GM23248 (cell line): ENCODE data around the gene GSTM4. TPM values are rescaled to one million over a fixed set of nuclear protein-coding genes. Genes with fewer than 3 reads are reported as not detected.
"Not testable (repeated sequence)": the region's sequence is repeated elsewhere in the genome, so short reads cannot be mapped to it uniquely, and the experiment has no call there.

Experiments
- DNase-seq: peaks from one replicate; pipeline ENCODE4 v3.0.0-alpha.2; 2015
- H2AFZ ChIP-seq: fragments of 200-600 bp; sonication (generic); 2 replicates; pipeline ENCODE4 v1.6.1; 2016; ENCODE audit warnings: antibody characterized with exemption
- H3F3A ChIP-seq: fragments of 200-600 bp; sonication (generic); 2 replicates; pipeline ENCODE4 v1.6.1; 2016; ENCODE audit warnings: mild to moderate bottlenecking, antibody characterized with exemption, mixed run types; ENCODE audit not compliant: insufficient read depth
- H3K27ac ChIP-seq: fragments of 200-600 bp; sonication (generic); 2 replicates; pipeline ENCODE4 v1.5.1; 2016; ENCODE audit warnings: mild to moderate bottlenecking
- H3K27me3 ChIP-seq: fragments of 200-600 bp; sonication (generic); replicated peaks from 2 replicates; pipeline ENCODE4 v1.6.1; 2016; ENCODE audit warnings: mild to moderate bottlenecking; ENCODE audit not compliant: insufficient read depth
- H3K36me3 ChIP-seq: fragments of 200-600 bp; sonication (generic); 2 replicates; pipeline ENCODE4 v1.6.1; 2016; ENCODE audit warnings: low read depth, mild to moderate bottlenecking
- H3K4me1 ChIP-seq: fragments of 200-600 bp; sonication (generic); 2 replicates; pipeline ENCODE4 v1.6.1; 2016; ENCODE audit warnings: mild to moderate bottlenecking; ENCODE audit not compliant: insufficient read depth
- H3K4me2 ChIP-seq: fragments of 200-600 bp; sonication (generic); one replicate; pipeline ENCODE4 v1.6.1; 2016; ENCODE audit warnings: mild to moderate bottlenecking; ENCODE audit not compliant: unreplicated experiment
- H3K4me3 ChIP-seq: fragments of 200-600 bp; sonication (generic); 2 replicates; pipeline ENCODE4 v1.5.1; 2016; ENCODE audit warnings: mild to moderate bottlenecking
- H3K79me2 ChIP-seq: fragments of 200-600 bp; sonication (generic); 2 replicates; pipeline ENCODE4 v1.6.1; 2016; ENCODE audit warnings: mild to moderate bottlenecking; ENCODE audit not compliant: insufficient read depth
- H3K9ac ChIP-seq: fragments of 200-600 bp; sonication (generic); 2 replicates; pipeline ENCODE4 v1.6.1; 2016; ENCODE audit warnings: mild to moderate bottlenecking
- H3K9me2 ChIP-seq: fragments of 200-600 bp; sonication (generic); 2 replicates; pipeline ENCODE4 v1.6.1; 2016; ENCODE audit warnings: mixed run types, mild to moderate bottlenecking, moderate library complexity; ENCODE audit not compliant: insufficient read depth
- H3K9me3 ChIP-seq: fragments of 200-600 bp; sonication (generic); one replicate; pipeline ENCODE4 v1.6.1; 2017; ENCODE audit warnings: low read depth
- H4K20me1 ChIP-seq: fragments of 200-600 bp; sonication (generic); 2 replicates; pipeline ENCODE4 v1.6.0; 2016; ENCODE audit not compliant: insufficient read depth
- EZH2 ChIP-seq: fragments of 200-600 bp; sonication (generic); IDR thresholded peaks from 2 replicates; pipeline ENCODE4 v1.6.1; 2018; ENCODE audit warnings: antibody characterized with exemption, mild to moderate bottlenecking; ENCODE audit not compliant: insufficient read depth, poor library complexity, severe bottlenecking
- EZH2phosphoT487 ChIP-seq: fragments of 200-600 bp; sonication (generic); IDR thresholded peaks from 2 replicates; pipeline ENCODE4 v1.6.1; 2018; ENCODE audit warnings: antibody characterized with exemption, moderate library complexity, mild to moderate bottlenecking, low read depth; ENCODE audit not compliant: insufficient read depth
- WGBS, 2 experiments: methylation state at CpG; one replicate each; pipeline ENCODE4 v1.1.6; 2015 to 2017; ENCODE audit warnings: low lambda C conversion rate in 2 of 2, low coverage in 1 of 2; ENCODE audit errors: missing lambda C conversion rate in 2 of 2; 5-methylcytosine and 5-hydroxymethylcytosine counted together
- in situ Hi-C: fragments of 300-500 bp; cut with MboI; formaldehyde crosslinking; loops from 2 replicates; pipeline ENCODE4 v1.15.0; 2020
- polyA plus RNA-seq: library from polyadenylated mRNA; unstranded; fragments of >200 nt; fragmentation: Nextera tagmentation; extraction: Ambion mirVana; gene quantifications from 2 replicates; pipeline ENCODE4 v1.2.1, GENCODE V29; 2016
- total RNA-seq: library from RNA; depleted of rRNA; stranded (reverse); fragments of >200 nt; shearing (Covaris generic); gene quantifications from 2 replicates; pipeline ENCODE4 v1.2.3, GENCODE V29; 2014

Gene GSTM4
- total and polyA plus RNA-seq, 2 experiments from 2014 or later = 6.2 to 12.4 TPM

GRCh38 chr1:109691759-109692158, 35.9 kb downstream of the GSTM4 start:
- no peaks in the 10 kb centered on the region for H3F3A ChIP-seq
- no CpG with 5 or more reads among the region's 6 CpGs for WGBS, 2 experiments
- DNase-seq = no peak
- no peak overlapping the region for H2AFZ ChIP-seq
- H3K27me3 ChIP-seq = no peaks in the 10 kb centered on the region
- H3K36me3 ChIP-seq = no peaks in the 10 kb centered on the region
- no peak overlapping the region for H3K4me2 ChIP-seq
- no peak for TF ChIP-seq EZH2phosphoT487
- TF ChIP-seq EZH2 = no peak
- in situ Hi-C loops = no loop called here
- no peaks in the 10 kb centered on the region for H3K9me2 ChIP-seq
- H3K79me2 ChIP-seq = no peaks in the 10 kb centered on the region
- no peaks in the 10 kb centered on the region for H3K4me1 ChIP-seq
- H3K9ac ChIP-seq = no peak overlapping the region
- H3K9me3 ChIP-seq = no peaks in the 10 kb centered on the region
- H3K4me3 ChIP-seq = no peak overlapping the region
- H3K27ac ChIP-seq = no peak overlapping the region
- no peaks in the 10 kb centered on the region for H4K20me1 ChIP-seq

- H3K27ac ChIP-seq, H3K4me3 ChIP-seq, H3K9me2 ChIP-seq, H3K79me2 ChIP-seq, H4K20me1 ChIP-seq, DNase-seq, H3F3A ChIP-seq, H3K27me3 ChIP-seq, H3K9ac ChIP-seq, H3K4me1 ChIP-seq, H3K36me3 ChIP-seq, H3K4me2 ChIP-seq, in situ Hi-C loops, H2AFZ ChIP-seq, H3K9me3 ChIP-seq: not testable (repeated sequence)
- WGBS, 2 experiments = no CpG with 5 or more reads among the region's 5 CpGs
Measured at GRCh38 chr1:109694400-109694799, 38.5 kb downstream of the GSTM4 start.

DNA sequence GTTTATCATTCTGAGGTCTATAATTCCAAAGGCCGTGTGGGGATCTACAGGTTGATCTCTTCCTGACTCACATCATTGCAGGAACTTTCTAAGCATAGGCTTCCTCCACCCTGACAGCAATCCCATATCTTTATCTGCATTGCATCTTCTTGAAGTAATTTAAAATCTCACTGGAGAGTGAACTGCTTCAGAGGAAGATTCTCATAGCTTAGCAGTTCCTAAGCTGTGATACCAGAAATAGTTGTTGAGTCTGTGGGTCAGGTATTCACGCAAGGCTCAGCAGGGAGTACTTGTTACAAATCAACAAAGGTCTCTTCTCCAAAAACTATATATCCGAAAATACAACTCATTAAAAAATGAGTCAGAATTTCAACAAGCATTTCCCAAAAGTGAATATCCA, 39.2 kb downstream of the GSTM4 start:
- H3K4me2 ChIP-seq, H2AFZ ChIP-seq, H4K20me1 ChIP-seq, H3K36me3 ChIP-seq, H3K27ac ChIP-seq, in situ Hi-C loops, H3K27me3 ChIP-seq, H3K9me2 ChIP-seq, DNase-seq, H3K9ac ChIP-seq, H3K4me1 ChIP-seq, H3K79me2 ChIP-seq, H3F3A ChIP-seq, H3K4me3 ChIP-seq, H3K9me3 ChIP-seq: not testable (repeated sequence)
- no CpG with 5 or more reads among the region's 3 CpGs for WGBS, 2 experiments

- no peak overlapping the region for H3K4me2 ChIP-seq
- no peak overlapping the region for H3K4me3 ChIP-seq
- no peaks in the 10 kb centered on the region for H3K4me1 ChIP-seq
- in situ Hi-C loops = no loop called here
- H3K79me2 ChIP-seq = no peaks in the 10 kb centered on the region
- no peak overlapping the region for H2AFZ ChIP-seq
- no peak for DNase-seq
- no CpG with 5 or more reads among the region's 4 CpGs for WGBS, 2 experiments
- no peaks in the 10 kb centered on the region for H3K9me3 ChIP-seq
- no peaks in the 10 kb centered on the region for H3K36me3 ChIP-seq
- no peaks in the 10 kb centered on the region for H3F3A ChIP-seq
- no peaks in the 10 kb centered on the region for H3K27me3 ChIP-seq
- H3K9ac ChIP-seq = no peak overlapping the region
- H3K9me2 ChIP-seq = no peaks in the 10 kb centered on the region
- TF ChIP-seq EZH2 = no peak
- TF ChIP-seq EZH2phosphoT487 = no peak
- H3K27ac ChIP-seq = no peak overlapping the region
- no peaks in the 10 kb centered on the region for H4K20me1 ChIP-seq
Measured at GRCh38 chr1:109697066-109697465, 41.2 kb downstream of the GSTM4 start.

- WGBS, 2 experiments = no CpG with 5 or more reads among the region's 4 CpGs
- DNase-seq, in situ Hi-C loops, H3K27me3 ChIP-seq, H3K9ac ChIP-seq, H3K9me3 ChIP-seq, H3K4me2 ChIP-seq, H2AFZ ChIP-seq, H3F3A ChIP-seq, H3K79me2 ChIP-seq, H3K4me3 ChIP-seq, H3K9me2 ChIP-seq, H3K4me1 ChIP-seq, H4K20me1 ChIP-seq, H3K36me3 ChIP-seq, H3K27ac ChIP-seq: not testable (repeated sequence)
Measured at GRCh38 chr1:109697861-109698260, 42.0 kb downstream of the GSTM4 start.

- DNase-seq, H3K4me1 ChIP-seq, H3K4me2 ChIP-seq, H3K27ac ChIP-seq, H3F3A ChIP-seq, H4K20me1 ChIP-seq, H3K9me2 ChIP-seq, H3K9ac ChIP-seq, H3K27me3 ChIP-seq, H3K9me3 ChIP-seq, H3K79me2 ChIP-seq, H2AFZ ChIP-seq, H3K4me3 ChIP-seq, in situ Hi-C loops, H3K36me3 ChIP-seq: not testable (repeated sequence)
- 87 to 93% methylated on average over 3 of the region's 3 CpGs for WGBS, 2 experiments
Measured at GRCh38 chr1:109702940-109703339, 47.0 kb downstream of the GSTM4 start.
